Esophagus squamous epithelium (tissue), 5 donors: ENCODE measurements around the gene FLCN. TPM values are rescaled to one million over a fixed set of nuclear protein-coding genes. Genes with fewer than 3 reads are reported as not detected.
"Not testable (repeated sequence)": the region's sequence is repeated elsewhere in the genome, so short reads cannot be mapped to it uniquely, and the experiment has no call there.

Experiments used
- DNase-seq: peaks from one replicate; lab custom pipeline; 2025; lab: John Stamatoyannopoulos, UW
- H3K27ac ChIP-seq, 4 donors: fragments of 200-600 bp; sonication (generic); one replicate each; pipeline ENCODE4 v1.5.1; 2016 to 2019; ENCODE audit warnings: mild to moderate bottlenecking in 1 of 4
- H3K27me3 ChIP-seq, 4 donors: fragments of 200-600 bp; sonication (generic); 1 replicate in 3 of 4; 2 replicates in 1 of 4; pipeline versions ENCODE4 v1.5.1 to v1.6.0; 2017 to 2021; ENCODE audit warnings: antibody characterized with exemption in 1 of 4
- H3K36me3 ChIP-seq, 3 donors: fragments of 200-600 bp; sonication (generic); one replicate each; pipeline ENCODE4 v1.5.1; 2016 to 2019
- H3K4me1 ChIP-seq, 3 donors: fragments of 200-600 bp; sonication (generic); one replicate each; pipeline ENCODE4 v1.5.1; 2017 to 2019
- H3K4me3 ChIP-seq, 4 donors: fragments of 200-600 bp; sonication (generic); 1 replicate in 3 of 4; 2 replicates in 1 of 4; pipeline ENCODE4 v1.5.1; 2016 to 2019; ENCODE audit warnings: mild to moderate bottlenecking in 2 of 4, moderate library complexity in 1 of 4
- H3K9me3 ChIP-seq, 3 donors: fragments of 200-600 bp; sonication (generic); one replicate each; pipeline ENCODE4 v1.5.1; 2016 to 2019
- POLR2A ChIP-seq, 4 donors: fragments of 450-650 bp; IDR thresholded peaks; one replicate each; pipeline ENCODE4 v1.6.1; 2017; ENCODE audit warnings: antibody characterized with exemption in 4 of 4, mild to moderate bottlenecking in 4 of 4, moderate library complexity in 3 of 4
- WGBS, 2 donors: methylation state at CpG; one replicate each; pipeline ENCODE4 v1.1.5; 2018; 5-methylcytosine and 5-hydroxymethylcytosine counted together
- intact Hi-C: fragments of 100-400 bp; cut with DNase I; formaldehyde crosslinking; loops from one replicate; pipeline ENCODE4 v1.15.0; 2022
- total RNA-seq, 4 donors: library from RNA; depleted of rRNA; stranded (reverse); fragments of >200 nt; gene quantifications; one replicate each; pipeline ENCODE4 v1.1.0, GENCODE V29; 2016
- TF ChIP-seq, protein P1 (sequence below), 6 experiments: fragments of 450-650 bp in 4 of 6; fragments of 200-600 bp in 2 of 6; sonication (generic) in 2 of 6; IDR thresholded peaks; one replicate each; pipeline ENCODE4 v1.5.1; 2016 to 2019; ENCODE audit warnings: antibody characterized with exemption in 6 of 6, mild to moderate bottlenecking in 4 of 6, moderate library complexity in 4 of 6
- donor health status: DM: yes; HTN: yes; CAD: no.

FLCN gene
- total RNA-seq, 4 donors from 2014 or later = 11.6 to 27.5 (median 12.4) TPM

DNA sequence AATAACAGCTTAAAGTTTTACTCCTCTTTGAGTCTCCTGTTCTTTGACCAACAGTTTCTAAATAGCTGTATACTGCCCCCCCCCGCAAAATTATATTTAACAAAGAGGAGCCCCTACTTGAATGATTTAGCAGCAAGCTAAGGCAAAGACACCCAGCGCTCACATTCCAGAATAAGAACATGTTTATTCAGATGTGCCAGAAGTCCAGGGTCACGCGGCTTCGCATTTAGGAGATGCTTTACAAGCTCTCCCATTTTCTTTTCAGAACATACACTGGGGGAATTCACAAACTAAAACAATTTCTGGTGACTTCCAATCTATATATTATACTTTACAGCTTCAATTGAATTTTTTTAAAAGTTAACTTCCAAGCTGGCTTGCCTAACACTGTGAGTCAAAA is 36.1 kb downstream of the FLCN start:
- Histone ChIP-seq H3K27me3 (no peaks in the 10 kb centered on the region), H3K9me3 (no peaks in the 10 kb centered on the region), H3K27ac (peak overlapping the region; percentile 9 to 90 (median 75)), H3K36me3 (no peaks in the 10 kb centered on the region), H3K4me3 (no peak overlapping the region), H3K4me1 (peaks cover 24 to 67% (median 30%) of the 10 kb centered on the region in 3 donors)
- TF ChIP-seq, protein P1, sequence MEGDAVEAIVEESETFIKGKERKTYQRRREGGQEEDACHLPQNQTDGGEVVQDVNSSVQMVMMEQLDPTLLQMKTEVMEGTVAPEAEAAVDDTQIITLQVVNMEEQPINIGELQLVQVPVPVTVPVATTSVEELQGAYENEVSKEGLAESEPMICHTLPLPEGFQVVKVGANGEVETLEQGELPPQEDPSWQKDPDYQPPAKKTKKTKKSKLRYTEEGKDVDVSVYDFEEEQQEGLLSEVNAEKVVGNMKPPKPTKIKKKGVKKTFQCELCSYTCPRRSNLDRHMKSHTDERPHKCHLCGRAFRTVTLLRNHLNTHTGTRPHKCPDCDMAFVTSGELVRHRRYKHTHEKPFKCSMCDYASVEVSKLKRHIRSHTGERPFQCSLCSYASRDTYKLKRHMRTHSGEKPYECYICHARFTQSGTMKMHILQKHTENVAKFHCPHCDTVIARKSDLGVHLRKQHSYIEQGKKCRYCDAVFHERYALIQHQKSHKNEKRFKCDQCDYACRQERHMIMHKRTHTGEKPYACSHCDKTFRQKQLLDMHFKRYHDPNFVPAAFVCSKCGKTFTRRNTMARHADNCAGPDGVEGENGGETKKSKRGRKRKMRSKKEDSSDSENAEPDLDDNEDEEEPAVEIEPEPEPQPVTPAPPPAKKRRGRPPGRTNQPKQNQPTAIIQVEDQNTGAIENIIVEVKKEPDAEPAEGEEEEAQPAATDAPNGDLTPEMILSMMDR (IDR thresholded peaks at IDR 0.05) = no peak
- no peak for TF ChIP-seq POLR2A (IDR thresholded peaks at IDR 0.05)
- DNase-seq = no peak
- 74 to 83% methylated on average over 4 to 5 of the region's 5 CpGs for WGBS, 2 donors
- intact Hi-C loops = no loop called here

DNA sequence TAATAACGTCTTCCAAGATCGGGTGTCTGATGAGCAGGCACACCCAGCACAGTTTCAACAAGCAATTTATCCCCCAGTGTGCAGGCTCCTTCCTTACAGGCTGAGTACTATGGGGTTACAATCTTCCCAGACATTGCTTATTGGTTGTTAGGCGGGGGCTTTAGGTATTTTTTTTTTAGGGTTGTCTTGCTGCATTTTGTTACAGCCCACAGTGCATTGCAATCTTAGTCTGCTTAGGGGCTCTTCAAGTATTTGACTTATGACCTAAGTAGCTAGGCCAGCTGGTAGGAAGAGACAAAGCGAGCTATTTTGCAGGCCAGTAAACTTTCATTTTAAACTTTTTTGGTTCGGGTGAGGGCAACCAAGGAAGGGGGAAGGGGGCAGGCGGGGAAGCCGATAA is 36.7 kb downstream of the FLCN start:
- Histone ChIP-seq H3K36me3 (no peaks in the 10 kb centered on the region), H3K4me3 (no peak overlapping the region), H3K9me3 (no peaks in the 10 kb centered on the region), H3K27ac (peak overlapping the region in 3 of 4 donors; percentile 73 to 90 (median 77)), H3K4me1 (peaks cover 19 to 62% (median 25%) of the 10 kb centered on the region in 3 donors), H3K27me3 (no peaks in the 10 kb centered on the region)
- whole genome bisulfite sequencing, 2 donors = 67 to 74% methylated on average over 6 to 7 of the region's 7 CpGs
- no peak for DNase-seq
- intact Hi-C loops = no loop called here
- TF ChIP-seq, protein P1 (IDR thresholded peaks at IDR 0.05) = no peak
- TF ChIP-seq POLR2A (IDR thresholded peaks at IDR 0.05) = no peak

DNA sequence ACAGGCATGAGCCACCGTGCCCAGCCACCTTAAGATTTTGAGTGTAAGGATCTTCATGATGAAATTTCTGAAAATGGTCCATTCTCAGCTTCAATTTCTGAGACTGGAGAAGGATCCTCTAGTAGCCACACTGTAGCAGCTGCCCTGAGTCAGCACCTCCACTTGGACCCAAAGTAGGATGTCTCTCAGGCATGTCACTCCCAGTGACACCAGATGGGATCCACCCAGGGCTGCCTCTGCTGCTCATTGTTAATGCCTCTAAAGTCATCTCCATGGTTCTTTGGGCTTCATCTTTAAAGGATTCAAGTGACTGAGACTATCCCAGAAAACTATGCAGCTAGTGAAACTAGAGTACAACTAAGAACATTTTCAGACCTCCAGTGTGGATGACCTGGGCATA is 38.7 kb downstream of the FLCN start:
- Histone ChIP-seq H3K36me3 (no peaks in the 10 kb centered on the region), H3K4me1 (peaks cover 0 to 42% (median 10%) of the 10 kb centered on the region in 3 donors), H3K9me3 (no peaks in the 10 kb centered on the region), H3K27ac (no peak overlapping the region), H3K4me3 (no peak overlapping the region), H3K27me3 (no peaks in the 10 kb centered on the region)
- TF ChIP-seq POLR2A (IDR thresholded peaks at IDR 0.05) = no peak
- TF ChIP-seq, protein P1 (IDR thresholded peaks at IDR 0.05) = no peak
- no peak for DNase-seq
- intact Hi-C loops = no loop called here
- WGBS, 2 donors = 67 to 100% methylated on average over 1 of the region's 1 CpG

DNA sequence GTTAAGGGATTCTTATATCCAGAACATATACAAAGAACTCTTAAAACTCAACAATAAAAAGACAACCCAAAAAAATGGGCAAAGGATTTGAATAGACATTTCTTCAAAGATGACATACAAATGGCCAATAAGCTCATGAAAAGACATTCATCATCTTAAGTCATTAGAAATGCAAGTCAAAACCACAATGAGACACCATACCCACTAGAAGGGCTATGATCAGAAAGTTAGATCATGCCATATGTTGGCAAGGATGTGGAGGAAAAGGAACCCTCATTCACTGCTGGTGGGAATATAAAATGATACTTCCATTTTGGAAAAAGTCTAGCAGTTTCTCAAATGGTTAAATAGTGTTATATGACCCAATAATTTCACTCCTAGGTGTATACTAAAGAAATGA is 40.2 kb downstream of the FLCN start:
- intact Hi-C loops = no loop called here

DNA sequence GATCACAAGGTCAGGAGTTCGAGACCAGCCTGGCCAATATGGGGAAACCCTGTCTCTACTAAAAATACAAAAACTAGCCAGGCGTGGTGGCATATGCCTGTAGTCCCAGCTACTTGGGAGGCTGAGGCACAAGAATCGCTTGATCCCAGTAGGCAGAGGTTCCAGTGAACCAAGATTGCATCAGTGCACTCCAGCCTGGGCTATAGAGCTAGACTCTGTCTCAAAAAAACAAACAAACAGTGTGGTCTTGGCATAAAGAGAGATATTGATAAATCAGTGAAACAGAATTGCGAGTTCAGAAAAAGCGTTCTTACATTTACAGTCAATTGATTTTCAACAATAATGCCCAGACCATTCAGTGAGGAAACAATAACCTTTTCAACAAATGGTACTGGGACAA is 41.5 kb downstream of the FLCN start:
- H3K27ac ChIP-seq, H3K4me3 ChIP-seq, intact Hi-C loops, DNase-seq, H3K9me3 ChIP-seq, H3K27me3 ChIP-seq, H3K36me3 ChIP-seq: not testable (repeated sequence)
- 94 to 95% methylated on average over 5 of the region's 5 CpGs for WGBS, 2 donors
- H3K4me1 ChIP-seq = peaks cover 0 to 38% (median 6%) of the 10 kb centered on the region in 3 donors

More for the DNA sequence above, 40.2 kb downstream of the FLCN start:
- Histone ChIP-seq H3K4me1 (peaks cover 0 to 37% (median 10%) of the 10 kb centered on the region in 3 donors), H3K36me3 (no peaks in the 10 kb centered on the region), H3K9me3 (no peaks in the 10 kb centered on the region), H3K4me3 (no peak overlapping the region), H3K27me3 (no peaks in the 10 kb centered on the region), H3K27ac (no peak overlapping the region)
- DNase-seq = no peak
- TF ChIP-seq POLR2A (IDR thresholded peaks at IDR 0.05) = no peak
- TF ChIP-seq, protein P1 (IDR thresholded peaks at IDR 0.05) = no peak

DNA sequence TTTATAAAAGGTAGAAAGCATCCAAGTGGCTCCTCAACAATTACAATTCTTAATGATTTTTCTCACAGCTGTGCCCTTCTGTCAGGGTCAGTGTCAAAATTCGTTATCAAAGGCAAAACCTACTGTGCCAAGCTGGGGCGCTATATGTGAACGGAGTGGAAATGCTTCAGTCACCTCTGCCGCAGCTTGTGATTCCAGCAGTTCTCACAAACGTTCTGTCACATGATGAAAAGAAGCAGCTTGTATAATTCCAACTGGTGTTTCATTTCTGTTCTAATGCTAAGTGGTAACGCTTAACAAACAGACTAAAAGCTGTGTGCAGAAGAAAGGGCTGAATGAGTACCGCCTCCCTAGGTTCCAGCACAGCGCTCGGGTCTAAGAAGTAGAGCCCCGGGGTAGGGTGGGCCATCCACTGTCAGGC is 45.0 kb downstream of the FLCN start:
- Histone ChIP-seq H3K9me3 (no peaks in the 10 kb centered on the region), H3K27me3 (no peaks in the 10 kb centered on the region), H3K4me1 (peaks cover 7 to 48% (median 11%) of the 10 kb centered on the region in 3 donors), H3K36me3 (peaks cover 0 to 22% (median 0%) of the 10 kb centered on the region in 3 donors), H3K4me3 (no peak overlapping the region), H3K27ac (peak overlapping the region in 3 of 4 donors; percentile 47 to 70 (median 55))
- intact Hi-C loops = no loop called here
- DNase-seq = no peak
- WGBS, 2 donors = 59 to 65% methylated on average over 5 to 10 of the region's 10 CpGs
- no peak for TF ChIP-seq POLR2A (IDR thresholded peaks at IDR 0.05)
- TF ChIP-seq, protein P1 (IDR thresholded peaks at IDR 0.05) = no peak
